A549 (cell line): Measurements from ENCODE around the gene PXDN.

Experiments
- HDAC2 ChIP-seq: fragments of 200-600 bp; sonication (generic); IDR thresholded peaks from 2 replicates; pipeline ENCODE4 v1.6.1; 2016
- NR3C1 ChIP-seq: fragments of >200 bp; sonication (Bioruptor Twin); formaldehyde crosslinking; IDR thresholded peaks from 3 replicates; pipeline ENCODE4 v1.6.1; 2017
- RCOR1 ChIP-seq: fragments of 150-350 bp; IDR thresholded peaks from 2 replicates; pipeline ENCODE4 v1.6.1; 2014; ENCODE audit warnings: antibody characterized with exemption, low read length, low read depth
- SMC3 ChIP-seq: fragments of >200 bp; sonication (Bioruptor Twin); formaldehyde crosslinking; IDR thresholded peaks from 3 replicates; pipeline ENCODE4 v1.6.1; 2018; ENCODE audit warnings: inconsistent platforms
- TF ChIP-seq, protein P1 (sequence below): fragments of >200 bp; sonication (Bioruptor Twin); formaldehyde crosslinking; IDR thresholded peaks from 3 replicates; pipeline ENCODE4 v1.5.1; 2016
- TF ChIP-seq, protein P2 (sequence below): fragments of >200 bp; sonication (Bioruptor Twin); formaldehyde crosslinking; IDR thresholded peaks from 3 replicates; pipeline ENCODE4 v1.6.1; 2016

DNA sequence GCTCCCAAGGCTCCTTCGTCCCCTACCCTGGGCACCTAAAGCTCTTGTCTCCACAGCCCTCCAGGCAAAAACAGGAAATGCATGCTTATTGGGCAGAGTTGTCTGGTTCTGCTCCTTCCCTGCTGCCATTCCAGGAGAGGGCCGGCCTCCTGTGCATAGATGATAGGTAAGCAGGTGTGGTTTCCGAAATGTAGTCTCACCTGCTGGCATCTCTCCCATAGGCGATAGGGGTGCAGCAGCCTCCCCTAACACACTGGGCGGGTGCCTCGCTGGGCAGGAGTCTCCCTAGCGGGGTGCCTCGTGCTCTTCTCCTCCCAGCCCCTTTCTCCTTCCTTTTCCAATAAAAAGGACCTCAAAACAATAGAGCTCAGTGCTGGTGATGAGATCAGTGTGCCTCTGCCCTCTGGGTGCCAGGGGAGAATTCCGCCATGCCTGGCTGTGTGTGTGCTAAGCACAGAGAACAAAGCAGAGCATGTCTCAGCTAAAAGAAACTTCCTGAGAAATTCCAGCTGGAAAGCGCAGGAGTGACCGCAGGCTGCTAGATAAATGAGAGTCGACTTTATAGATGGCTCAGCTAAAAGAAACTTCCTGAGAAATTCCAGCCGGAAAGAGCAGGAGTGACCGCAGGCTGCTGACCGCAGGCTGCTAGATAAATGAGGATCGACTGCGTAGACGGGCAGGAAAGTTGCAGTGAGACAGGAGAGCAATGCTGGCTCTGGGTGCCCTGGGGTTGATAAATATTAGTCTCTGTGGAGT is 11.3 kb upstream of the PXDN start:
- TF ChIP-seq, protein P1, sequence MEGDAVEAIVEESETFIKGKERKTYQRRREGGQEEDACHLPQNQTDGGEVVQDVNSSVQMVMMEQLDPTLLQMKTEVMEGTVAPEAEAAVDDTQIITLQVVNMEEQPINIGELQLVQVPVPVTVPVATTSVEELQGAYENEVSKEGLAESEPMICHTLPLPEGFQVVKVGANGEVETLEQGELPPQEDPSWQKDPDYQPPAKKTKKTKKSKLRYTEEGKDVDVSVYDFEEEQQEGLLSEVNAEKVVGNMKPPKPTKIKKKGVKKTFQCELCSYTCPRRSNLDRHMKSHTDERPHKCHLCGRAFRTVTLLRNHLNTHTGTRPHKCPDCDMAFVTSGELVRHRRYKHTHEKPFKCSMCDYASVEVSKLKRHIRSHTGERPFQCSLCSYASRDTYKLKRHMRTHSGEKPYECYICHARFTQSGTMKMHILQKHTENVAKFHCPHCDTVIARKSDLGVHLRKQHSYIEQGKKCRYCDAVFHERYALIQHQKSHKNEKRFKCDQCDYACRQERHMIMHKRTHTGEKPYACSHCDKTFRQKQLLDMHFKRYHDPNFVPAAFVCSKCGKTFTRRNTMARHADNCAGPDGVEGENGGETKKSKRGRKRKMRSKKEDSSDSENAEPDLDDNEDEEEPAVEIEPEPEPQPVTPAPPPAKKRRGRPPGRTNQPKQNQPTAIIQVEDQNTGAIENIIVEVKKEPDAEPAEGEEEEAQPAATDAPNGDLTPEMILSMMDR = no peak
- TF ChIP-seq RCOR1 = no peak
- no peak for TF ChIP-seq HDAC2
- TF ChIP-seq, protein P2, sequence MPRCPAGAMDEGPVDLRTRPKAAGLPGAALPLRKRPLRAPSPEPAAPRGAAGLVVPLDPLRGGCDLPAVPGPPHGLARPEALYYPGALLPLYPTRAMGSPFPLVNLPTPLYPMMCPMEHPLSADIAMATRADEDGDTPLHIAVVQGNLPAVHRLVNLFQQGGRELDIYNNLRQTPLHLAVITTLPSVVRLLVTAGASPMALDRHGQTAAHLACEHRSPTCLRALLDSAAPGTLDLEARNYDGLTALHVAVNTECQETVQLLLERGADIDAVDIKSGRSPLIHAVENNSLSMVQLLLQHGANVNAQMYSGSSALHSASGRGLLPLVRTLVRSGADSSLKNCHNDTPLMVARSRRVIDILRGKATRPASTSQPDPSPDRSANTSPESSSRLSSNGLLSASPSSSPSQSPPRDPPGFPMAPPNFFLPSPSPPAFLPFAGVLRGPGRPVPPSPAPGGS = no peak
- no peak for TF ChIP-seq NR3C1
- TF ChIP-seq SMC3 = no peak
